Stimulated activated CD8-positive, alpha-beta memory T cell treated with anti-CD3 and anti-CD28 coated beads, Interleukin-7, amount 100 ng/mL, for 24 hours (primary cell): ENCODE data around the gene VANGL1.

ENCODE experiments used
- DNase-seq: peaks from one replicate; pipeline ENCODE4 v3.0.0-alpha.2; 2020; ENCODE audit warnings: low read depth

VANGL1 gene

DNA sequence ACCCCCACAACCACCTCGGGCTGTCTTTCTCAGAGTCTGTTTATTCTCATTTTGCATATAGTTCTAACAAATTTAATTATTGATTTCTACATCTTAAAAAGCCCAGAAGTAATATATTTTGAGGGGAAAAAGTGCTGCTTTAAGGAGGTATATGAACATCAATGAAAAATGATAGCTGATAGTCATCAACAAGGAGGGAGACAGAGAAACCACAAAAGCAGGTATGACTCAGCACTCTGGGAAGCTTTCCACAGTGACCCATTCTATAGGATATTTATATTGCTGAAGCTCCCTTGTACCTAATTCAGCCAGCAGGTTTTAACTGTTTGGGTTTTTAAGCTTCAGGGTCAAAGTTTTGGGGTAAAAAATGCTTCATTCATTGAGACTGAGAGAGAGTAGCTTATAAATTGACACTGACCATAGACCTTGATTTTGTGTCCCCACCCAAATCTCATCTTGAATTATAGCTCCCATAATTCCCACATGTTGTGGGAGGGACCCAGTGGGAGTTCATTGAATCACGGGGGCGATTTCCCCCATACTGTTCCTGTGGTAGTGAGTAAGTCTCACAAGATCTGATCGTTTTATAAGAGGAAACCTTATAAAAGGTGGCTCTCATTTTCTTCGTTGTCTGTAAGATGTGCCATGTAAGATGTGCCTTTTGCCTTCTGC lies 27.4 kb downstream of the VANGL1 start:
- DNase-seq: no peak

DNA sequence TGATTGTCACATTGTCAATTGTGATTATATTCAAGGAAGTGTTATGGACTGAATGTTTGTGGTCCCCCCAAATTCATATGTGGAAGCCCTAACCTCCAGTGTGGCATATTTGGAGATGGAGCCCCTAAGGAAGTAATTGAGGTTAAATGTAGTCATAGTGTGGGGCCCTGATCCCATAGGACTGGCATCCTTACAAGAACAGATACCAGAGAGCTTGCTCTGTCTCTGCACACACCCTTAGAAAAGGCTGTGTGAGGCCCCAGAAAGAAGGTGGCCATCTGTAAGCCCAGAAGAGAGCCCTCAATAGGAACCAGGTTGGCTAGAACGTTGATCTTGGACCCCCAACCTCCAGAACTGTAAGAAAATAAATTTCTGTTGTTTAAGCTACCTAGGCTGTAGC lies 28.1 kb downstream of the VANGL1 start:
- DNase-seq: no peak

- no peak for DNase-seq
These were observed 28.9 kb downstream of the VANGL1 start for GRCh38 chr1:115670476-115671175.

- DNase-seq: no peak
These were observed 29.6 kb downstream of the VANGL1 start for GRCh38 chr1:115671176-115671934.

DNA sequence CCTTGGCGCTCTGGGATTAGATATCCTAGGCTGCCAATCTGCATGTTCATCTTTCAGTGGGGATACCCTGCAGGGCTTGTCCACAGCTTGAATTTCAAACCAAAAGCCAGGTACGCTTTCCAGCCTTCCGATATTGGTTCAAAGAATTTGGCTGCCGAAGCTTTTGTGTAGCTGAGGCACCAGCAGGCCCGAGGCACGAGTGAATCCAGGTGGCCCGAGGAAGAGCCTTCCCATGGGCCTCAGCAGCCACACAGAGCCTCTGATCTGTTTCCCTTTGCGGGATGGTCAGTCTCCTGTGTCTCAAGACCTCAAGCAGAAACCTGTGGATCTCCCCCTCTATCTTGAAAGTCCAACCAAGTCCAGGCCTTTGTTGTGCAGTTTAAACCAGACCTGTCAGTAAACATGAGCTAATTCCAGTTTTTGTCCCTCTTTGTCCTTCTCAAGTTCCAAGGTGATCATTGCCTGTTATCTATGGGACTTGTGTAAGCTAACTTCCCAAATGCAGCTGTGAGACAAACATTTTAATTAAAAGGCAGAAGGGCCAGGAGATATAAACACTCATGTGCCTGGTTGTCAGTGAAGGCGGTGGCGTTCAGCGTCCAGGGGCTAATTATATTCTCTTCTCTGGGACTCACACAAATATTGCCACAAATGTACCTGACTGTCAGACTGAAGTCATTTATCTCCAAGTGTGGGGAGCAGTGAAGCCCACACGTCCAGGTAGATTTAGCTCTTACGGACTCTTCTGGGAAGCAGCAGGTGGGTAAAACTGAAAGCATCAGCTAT lies 30.6 kb downstream of the VANGL1 start:
- no peak for DNase-seq

DNA sequence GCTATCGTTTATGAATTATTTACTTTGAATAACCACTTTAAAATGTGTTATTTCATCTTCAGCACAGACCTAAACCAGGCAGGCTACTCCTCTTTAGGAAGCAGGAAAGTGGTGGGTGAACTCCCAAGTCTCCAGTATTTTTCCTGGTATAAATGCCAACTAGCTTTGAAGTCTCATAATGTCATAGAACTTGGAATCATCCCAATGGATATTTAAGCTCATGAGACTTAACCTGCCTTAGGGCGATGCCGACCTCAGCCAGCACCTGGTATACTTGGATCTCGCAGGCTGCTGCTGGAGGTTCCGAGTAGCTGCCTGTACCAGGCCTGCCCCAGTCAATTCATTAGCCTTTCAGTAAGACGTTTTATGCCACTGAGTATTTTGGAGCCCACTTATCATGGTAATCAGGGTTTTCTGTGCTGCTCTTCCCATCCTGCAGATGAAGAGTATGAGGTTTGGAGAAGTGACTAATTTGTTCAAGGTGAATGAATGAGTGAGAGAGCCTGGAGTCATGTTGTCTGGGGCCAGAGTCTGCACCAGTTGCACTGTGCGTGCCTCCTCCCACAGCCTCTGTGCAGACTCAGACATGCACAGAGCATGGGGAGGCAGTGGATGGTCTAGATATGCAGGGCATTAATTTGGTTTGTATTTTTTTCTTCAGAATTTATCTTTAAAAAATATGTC lies 34.9 kb downstream of the VANGL1 start:
- DNase-seq: no peak

DNA sequence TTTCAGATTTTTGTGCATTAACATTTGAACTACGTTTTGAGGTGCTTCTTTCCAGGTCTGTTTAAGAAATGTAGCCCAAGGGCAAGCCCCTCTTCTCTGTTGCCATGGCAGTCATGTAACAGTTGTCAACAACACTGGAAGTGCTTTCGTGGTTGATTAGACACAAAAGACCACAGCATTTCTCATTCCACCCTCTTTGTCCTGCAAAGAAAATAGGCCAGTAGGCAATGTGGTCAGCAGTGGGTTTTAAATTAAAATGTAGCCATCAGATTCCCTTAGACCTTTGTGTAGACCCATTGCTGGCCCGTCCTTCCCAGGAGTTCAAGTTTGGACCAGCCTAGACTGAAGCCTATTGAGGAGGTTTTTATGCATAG lies 35.4 kb downstream of the VANGL1 start:
- no peak for DNase-seq

DNA sequence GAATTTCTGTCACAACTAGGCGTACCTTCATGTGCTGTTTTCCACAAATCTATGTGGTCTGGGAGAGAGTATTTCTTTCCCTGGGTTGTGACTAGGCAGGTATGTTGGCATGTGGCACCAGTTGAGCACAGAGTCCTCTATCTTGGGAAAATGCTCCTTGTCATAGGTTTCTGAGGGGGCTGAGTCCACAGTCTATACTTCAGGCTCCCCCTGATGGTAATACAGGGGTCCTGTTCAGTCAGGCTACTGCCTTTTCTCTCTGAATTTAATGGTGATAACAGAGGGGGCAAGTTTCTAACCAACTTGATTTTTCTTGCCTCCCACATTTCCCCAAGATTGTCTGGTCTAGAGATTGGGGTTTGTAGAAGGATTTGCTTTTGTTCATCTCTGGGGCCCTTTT lies 35.8 kb downstream of the VANGL1 start:
- no peak for DNase-seq

- no peak for DNase-seq
These were observed 36.4 kb downstream of the VANGL1 start for GRCh38 chr1:115678141-115678540.

GRCh38 chr1:115679141-115679611 lies 37.4 kb downstream of the VANGL1 start:
- DNase-seq: no peak

DNA sequence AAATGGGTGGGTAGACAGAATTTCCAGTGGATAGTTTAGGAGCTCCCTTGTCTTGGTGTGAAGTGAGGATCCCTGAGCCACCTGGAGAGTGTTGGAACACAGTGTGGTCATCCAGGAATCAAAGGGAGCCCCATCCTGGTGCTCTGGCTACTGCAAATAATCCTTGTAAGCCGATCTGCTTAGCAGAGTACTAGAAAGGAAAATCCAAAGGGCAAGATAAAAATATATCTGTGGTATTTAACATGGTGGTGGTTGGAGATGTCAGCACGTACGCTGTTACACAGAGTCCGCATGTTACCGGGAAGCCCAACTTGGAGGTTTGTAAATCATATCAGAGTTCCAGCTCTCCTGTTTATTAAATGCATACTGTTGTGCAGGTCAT lies 39.0 kb downstream of the VANGL1 start:
- no peak for DNase-seq

- DNase-seq: no peak
These were observed 41.0 kb downstream of the VANGL1 start for GRCh38 chr1:115682792-115683191.

DNA sequence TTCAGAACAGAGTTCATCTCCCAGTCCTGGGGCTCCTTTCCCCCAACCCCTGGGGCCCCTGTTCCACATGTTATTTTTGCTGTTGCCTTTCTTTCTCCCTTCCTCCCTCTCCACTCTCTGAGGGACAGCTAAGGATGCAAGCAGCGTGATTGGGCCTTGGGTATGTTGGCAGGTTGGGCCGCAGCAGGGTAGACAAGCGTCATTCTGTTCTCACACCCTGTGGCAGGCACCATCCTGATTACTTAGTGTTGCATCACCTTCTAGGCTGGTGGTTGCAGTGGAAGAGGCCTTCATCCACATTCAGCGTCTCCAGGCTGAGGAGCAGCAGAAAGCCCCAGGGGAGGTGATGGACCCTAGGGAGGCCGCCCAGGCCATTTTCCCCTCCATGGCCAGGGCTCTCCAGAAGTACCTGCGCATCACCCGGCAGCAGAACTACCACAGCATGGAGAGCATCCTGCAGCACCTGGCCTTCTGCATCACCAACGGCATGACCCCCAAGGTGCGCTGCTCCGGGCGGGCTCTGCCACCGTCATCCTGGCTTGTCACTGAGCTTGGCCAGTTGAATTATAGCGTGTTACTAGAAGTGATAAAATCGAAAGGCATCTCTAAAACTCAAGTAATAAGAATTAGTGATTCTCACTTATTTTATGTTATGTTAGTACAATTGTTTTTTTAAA lies 43.4 kb downstream of the VANGL1 start:
- DNase-seq: no peak

- no peak for DNase-seq
These were observed 46.0 kb downstream of the VANGL1 start for GRCh38 chr1:115687744-115688143.

DNA sequence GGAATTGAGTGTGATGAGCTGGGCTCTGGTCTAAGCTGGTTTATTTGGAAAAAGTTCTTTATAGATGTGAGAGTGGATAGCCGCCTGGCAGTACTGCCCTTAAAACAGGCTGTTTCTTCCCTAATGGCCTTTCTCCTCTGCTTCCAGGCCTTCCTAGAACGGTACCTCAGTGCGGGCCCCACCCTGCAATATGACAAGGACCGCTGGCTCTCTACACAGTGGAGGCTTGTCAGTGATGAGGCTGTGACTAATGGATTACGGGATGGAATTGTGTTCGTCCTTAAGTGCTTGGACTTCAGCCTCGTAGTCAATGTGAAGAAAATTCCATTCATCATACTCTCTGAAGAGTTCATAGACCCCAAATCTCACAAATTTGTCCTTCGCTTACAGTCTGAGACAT lies 49.2 kb downstream of the VANGL1 start:
- DNase-seq: no peak

- DNase-seq: no peak
These were observed 50.5 kb downstream of the VANGL1 start for GRCh38 chr1:115692224-115692623.

- DNase-seq: no peak
These were observed 53.0 kb downstream of the VANGL1 start for GRCh38 chr1:115694805-115695204.

DNA sequence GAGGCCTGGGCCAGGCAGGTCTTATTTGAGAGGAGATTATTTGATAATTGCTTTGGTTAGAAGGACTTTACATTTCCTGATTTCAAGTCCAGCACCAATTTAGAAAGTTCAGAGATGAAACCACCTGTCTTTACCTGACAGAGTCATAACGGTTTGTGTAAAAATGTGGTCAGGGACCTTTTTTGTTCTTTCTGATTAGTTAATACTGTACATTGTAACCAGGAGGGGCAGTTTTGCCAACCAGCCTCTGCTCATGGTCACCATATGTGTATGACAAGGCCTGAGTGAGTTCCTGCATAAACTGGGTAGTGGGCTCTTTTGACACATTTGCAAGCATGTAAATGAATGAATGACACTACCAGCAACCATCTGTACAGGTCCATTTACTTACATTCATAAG lies 55.8 kb downstream of the VANGL1 start:
- no peak for DNase-seq

- DNase-seq: no peak
These were observed 59.3 kb downstream of the VANGL1 start for GRCh38 chr1:115701090-115701489.

DNA sequence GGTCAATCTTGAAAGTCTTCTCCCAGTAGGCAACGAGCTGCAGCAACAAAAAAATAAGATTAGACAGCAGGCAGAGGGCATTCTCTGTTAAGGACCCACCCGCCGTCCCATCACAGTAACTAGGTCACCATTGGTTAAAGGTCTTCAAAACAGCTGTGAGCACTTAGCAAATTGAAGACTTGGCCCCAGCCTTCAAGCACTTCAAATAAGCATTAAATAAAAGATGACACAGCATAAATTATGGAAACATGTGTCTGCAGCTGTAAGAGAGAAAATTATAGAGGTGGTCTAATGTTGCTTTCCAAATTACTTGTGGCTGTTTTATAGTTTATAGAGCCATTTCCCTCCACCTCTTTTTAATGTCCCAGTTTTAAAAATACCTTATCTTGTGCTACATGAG lies 61.2 kb downstream of the VANGL1 start:
- no peak for DNase-seq
